Heart left ventricle (tissue), 16 donors: ENCODE results near the gene MTOR. TPM values are rescaled to one million over a fixed set of nuclear protein-coding genes. Genes with fewer than 3 reads are reported as not detected.
A peak's percentile ranks its signal among the peaks of the same experiment; 100 is the strongest.

ENCODE experiments used
- ATAC-seq, 4 donors: fragments of 200-7000 bp; cut with Tn5 transposase; one replicate each; pipeline ENCODE4 v1.9.1; 2020 to 2022; ENCODE audit warnings: moderate library complexity in 4 of 4, mild to moderate bottlenecking in 3 of 4, moderate number of reproducible peaks in 1 of 4
- DNase-seq, 5 donors: peaks; one replicate each; pipeline ENCODE4 v3.0.0-alpha.2; 2020
- H3K27ac ChIP-seq, 12 donors: fragments of 200-600 bp; sonication (generic) in 4 of 12; one replicate each; pipeline versions ENCODE4 v1.5.0 to v1.8.0; 2016 to 2022; ENCODE audit warnings: mild to moderate bottlenecking in 2 of 12
- H3K27me3 ChIP-seq, 9 donors: fragments of 200-600 bp; sonication (generic) in 2 of 9; one replicate each; pipeline versions ENCODE4 v1.5.1 to v1.8.0; 2016 to 2022; ENCODE audit warnings: mild to moderate bottlenecking in 3 of 9
- H3K36me3 ChIP-seq, 9 donors: fragments of 200-600 bp; sonication (generic) in 2 of 9; one replicate each; pipeline versions ENCODE4 v1.5.0 to v1.8.0; 2018 to 2022; ENCODE audit warnings: mild to moderate bottlenecking in 2 of 9
- H3K4me1 ChIP-seq, 12 donors: fragments of 200-600 bp; sonication (generic) in 4 of 12; one replicate each; pipeline versions ENCODE4 v1.5.0 to v1.8.0; 2016 to 2022; ENCODE audit warnings: mild to moderate bottlenecking in 3 of 12
- H3K4me3 ChIP-seq, 12 donors: fragments of 200-600 bp; sonication (generic) in 4 of 12; one replicate each; pipeline versions ENCODE4 v1.5.0 to v1.8.0; 2017 to 2022; ENCODE audit warnings: mild to moderate bottlenecking in 9 of 12, moderate library complexity in 4 of 12
- H3K9me3 ChIP-seq, 12 donors: fragments of 200-600 bp; sonication (generic) in 4 of 12; one replicate each; pipeline versions ENCODE4 v1.5.0 to v1.8.0; 2016 to 2022; ENCODE audit warnings: mild to moderate bottlenecking in 1 of 12
- CTCF ChIP-seq, 12 donors: fragments of 200-600 bp; sonication (generic) in 4 of 12; IDR thresholded peaks; one replicate each; pipeline versions ENCODE4 v1.5.0 to v1.8.0; 2018 to 2022; ENCODE audit warnings: antibody characterized with exemption in 12 of 12, mild to moderate bottlenecking in 5 of 12
- POLR2A ChIP-seq, 2 donors: fragments of 450-650 bp; IDR thresholded peaks; one replicate each; pipeline ENCODE4 v1.6.1; 2017; ENCODE audit warnings: antibody characterized with exemption in 2 of 2, mild to moderate bottlenecking in 2 of 2, moderate library complexity in 2 of 2
- WGBS, 4 donors: extraction: QIAGEN DNeasy Blood & Tissue Kit in 2 of 4; methylation state at CpG; one replicate each; pipeline versions ENCODE4 v1.1.5 to v1.1.7; 2013 to 2018; 5-methylcytosine and 5-hydroxymethylcytosine counted together
- intact Hi-C, 10 donors: fragments of 100-400 bp; cut with DNase I; formaldehyde crosslinking; loops; one replicate each; pipeline versions ENCODE4 v1.11.1 to v1.14.2; 2022
- polyA plus RNA-seq, 2 donors: library from polyadenylated mRNA; stranded (reverse); fragments of 200-250 nt; gene quantifications; one replicate each; pipeline ENCODE4 v1.2.3, GENCODE V29; 2013
- total RNA-seq, 9 donors: library from RNA; depleted of rRNA in 2 of 9; stranded (reverse); fragments of >200 nt in 2 of 9; fragmentation: NEBNext Ultra II Directional in 3 of 9; extraction: Animal tissue kit (Norgen Biotek cat#: 25700) in 3 of 9; gene quantifications; one replicate each; pipeline versions ENCODE4 v1.1.0 to v1.2.4, GENCODE V29; 2016 to 2023
- donor health status: ischemic (EF 13 %, LVEDD 7.1; RV severe dilation, severe dysfunction).
- donor health status: healthy with polysubstance abuse.
- donor health status: DM: no; HTN: yes; CAD: no.
- donor health status: DM: no; HTN: no; CAD: no.
- donor health status: ischemic (EF 25% LVEDD 6.9; RV normal size, moderate dysfunction).
- donor health status: ischemic (EF 25% LVEDD 5.7; RV mildly dilated, moderate dysfunction).
- donor health status: healthy.
- donor health status: DM: yes; HTN: yes; CAD: no.
- donor health status: ischemic (EF 35%, LVEDD 5.7; RV mildly dilated, moderate dysfunction).
- donor health status: nonischemic (EF 11% LVEDD 7.7; RV severe dilation, severe dysfunction).
- donor health status: DM: yes; HTN: yes; CAD: no.
- donor health status: PGD.
- donor health status: ischemic (EF 29% LVEDD 5.4; RV normal size, mild dysfunction).
- donor health status: nonischemic (EF 23%, LVEDD 6.1; RV moderate dilation, normal function).

Gene MTOR
- total and polyA plus RNA-seq, 11 donors = 17.4 to 43.6 (median 36.7) TPM

GRCh38 chr1:11150326-11150725 is 112.0 kb downstream of the MTOR start:
- Histone ChIP-seq H3K27me3 (no peaks in the 10 kb centered on the region), H3K36me3 (peaks cover 0 to 93% (median 64%) of the 10 kb centered on the region in 9 donors), H3K4me1 (peaks cover 0 to 49% (median 20%) of the 10 kb centered on the region in 12 donors), H3K4me3 (no peak overlapping the region), H3K9me3 (no peaks in the 10 kb centered on the region), H3K27ac (peak overlapping the region in 6 of 12 donors; percentile 1 to 74 (median 48))
- DNase-seq = no peak
- 59 to 67% (median 64%) methylated on average over 3 of the region's 3 CpGs for WGBS, 4 donors
- peak in 2 of 4 donors; percentile 19 to 25 for ATAC-seq
- TF ChIP-seq CTCF (IDR thresholded peaks at IDR 0.05) (no peak), POLR2A (IDR thresholded peaks at IDR 0.05) (no peak)
- intact Hi-C loops = no loop called here

GRCh38 chr1:11147197-11147770 is 115.1 kb downstream of the MTOR start:
- DNase-seq = no peak

GRCh38 chr1:11145741-11146140 is 116.6 kb downstream of the MTOR start:
- DNase-seq (no peak), ATAC-seq (no peak)
- Histone ChIP-seq H3K4me1 (peaks cover 0 to 50% (median 24%) of the 10 kb centered on the region in 12 donors), H3K4me3 (no peak overlapping the region), H3K9me3 (no peaks in the 10 kb centered on the region), H3K27me3 (no peaks in the 10 kb centered on the region), H3K36me3 (peaks cover 0 to 97% (median 65%) of the 10 kb centered on the region in 9 donors), H3K27ac (no peak overlapping the region)
- intact Hi-C loops = no loop called here
- TF ChIP-seq POLR2A (IDR thresholded peaks at IDR 0.05) (no peak), CTCF (IDR thresholded peaks at IDR 0.05) (no peak)
- 88 to 95% (median 93%) methylated on average over 6 of the region's 6 CpGs for WGBS, 4 donors

More at GRCh38 chr1:11147197-11147770, 115.1 kb downstream of the MTOR start:
- peak overlapping the region in 1 of 12 donors; percentile 6 for H3K27ac ChIP-seq
- intact Hi-C loops = no loop called here
- no peak for ATAC-seq
- no peaks in the 10 kb centered on the region for H3K27me3 ChIP-seq
- 60 to 65% (median 64%) methylated on average over 4 of the region's 4 CpGs for WGBS, 4 donors
- H3K9me3 ChIP-seq = no peaks in the 10 kb centered on the region
- no peak overlapping the region for H3K4me3 ChIP-seq
- peaks cover 0 to 65% (median 33%) of the 10 kb centered on the region in 12 donors for H3K4me1 ChIP-seq
- TF ChIP-seq POLR2A (IDR thresholded peaks at IDR 0.05) = no peak
- peaks cover 0 to 93% (median 61%) of the 10 kb centered on the region in 9 donors for H3K36me3 ChIP-seq

- ATAC-seq = no peak
These were observed 117.6 kb downstream of the MTOR start for GRCh38 chr1:11144570-11145256.

More at GRCh38 chr1:11144570-11145256, 117.6 kb downstream of the MTOR start:
- H3K4me1 ChIP-seq = peaks cover 0 to 40% (median 16%) of the 10 kb centered on the region in 12 donors
- no peak for DNase-seq
- H3K9me3 ChIP-seq = no peaks in the 10 kb centered on the region
- peaks cover 0 to 98% (median 66%) of the 10 kb centered on the region in 9 donors for H3K36me3 ChIP-seq
- H3K4me3 ChIP-seq = no peak overlapping the region
- intact Hi-C loops = no loop called here
- TF ChIP-seq POLR2A (IDR thresholded peaks at IDR 0.05) (no peak), CTCF (IDR thresholded peaks at IDR 0.05) (no peak)
- H3K27me3 ChIP-seq = no peaks in the 10 kb centered on the region
- peak overlapping the region in 7 of 12 donors; percentile 15 to 68 (median 43) for H3K27ac ChIP-seq
- 72 to 84% (median 73%) methylated on average over 12 of the region's 12 CpGs for WGBS, 4 donors
